Esophagus (tissue), 2 donors: Measurements from ENCODE around the gene DYNC1I1. TPM values are rescaled to one million over a fixed set of nuclear protein-coding genes. Genes with fewer than 3 reads are reported as not detected.

Source experiments
- H3K27ac ChIP-seq, 2 donors: one replicate each; pipeline ENCODE4 v1.5.1; 2013; ENCODE audit warnings: low read depth in 2 of 2, mild to moderate bottlenecking in 2 of 2, inconsistent platforms in 1 of 2, low read length in 1 of 2, moderate library complexity in 1 of 2
- H3K27me3 ChIP-seq, 2 donors: one replicate each; pipeline ENCODE4 v1.6.1; 2013; ENCODE audit warnings: low read length in 2 of 2, control low read depth in 1 of 2, mild to moderate bottlenecking in 1 of 2; ENCODE audit not compliant: insufficient read depth in 2 of 2, control insufficient read depth in 1 of 2
- H3K36me3 ChIP-seq, 2 donors: one replicate each; pipeline ENCODE4 v1.6.1; 2013; ENCODE audit warnings: low read length in 1 of 2; ENCODE audit not compliant: control insufficient read depth in 2 of 2, insufficient read depth in 2 of 2
- H3K4me1 ChIP-seq, 2 donors: one replicate each; pipeline ENCODE4 v1.6.1; 2013; ENCODE audit warnings: low read length in 1 of 2; ENCODE audit not compliant: control insufficient read depth in 2 of 2, insufficient read depth in 2 of 2
- H3K4me3 ChIP-seq, 2 donors: one replicate each; pipeline ENCODE4 v1.5.1; 2013; ENCODE audit warnings: low read length in 2 of 2, mild to moderate bottlenecking in 2 of 2, low read depth in 1 of 2, moderate library complexity in 1 of 2
- H3K9me3 ChIP-seq, 2 donors: one replicate each; pipeline ENCODE4 v1.6.1; 2013; ENCODE audit warnings: mild to moderate bottlenecking in 2 of 2, low read depth in 1 of 2, low read length in 1 of 2, moderate library complexity in 1 of 2; ENCODE audit not compliant: control insufficient read depth in 2 of 2, insufficient read depth in 1 of 2
- WGBS, 2 donors: extraction: QIAGEN DNeasy Blood & Tissue Kit; methylation state at CpG; one replicate each; pipeline ENCODE4 v1.1.7; 2013; 5-methylcytosine and 5-hydroxymethylcytosine counted together
- polyA plus RNA-seq, 2 donors: library from polyadenylated mRNA; stranded (reverse); fragments of 200-250 nt; gene quantifications; one replicate each; pipeline ENCODE4 v1.2.3, GENCODE V29; 2013
- donor health status: healthy with polysubstance abuse.
- donor health status: Bipolar disorder and iron deficiency.

The DYNC1I1 gene
- polyA plus RNA-seq, 2 donors: 0.20 to 0.69 TPM

DNA sequence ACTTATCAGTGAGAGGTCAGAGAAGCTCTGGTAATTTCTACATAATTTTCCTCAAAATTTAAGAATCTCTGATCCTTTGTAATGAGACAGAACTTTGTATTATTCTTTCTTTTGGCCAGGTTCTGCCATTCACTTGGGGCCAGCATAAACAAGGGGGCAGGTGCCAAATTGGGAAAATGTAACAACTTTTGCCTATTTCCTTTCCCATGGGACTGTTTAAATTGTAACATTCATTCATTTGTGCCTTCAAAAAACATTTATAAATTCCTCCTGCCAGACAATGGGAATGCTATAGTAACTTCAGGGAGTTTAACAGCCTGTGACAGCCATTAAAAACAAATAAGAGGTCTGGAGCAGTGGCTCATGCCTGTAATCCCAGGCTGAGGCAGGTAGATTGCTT, 12.4 kb downstream of the DYNC1I1 start:
- no peaks in the 10 kb centered on the region for H3K36me3 ChIP-seq

DNA sequence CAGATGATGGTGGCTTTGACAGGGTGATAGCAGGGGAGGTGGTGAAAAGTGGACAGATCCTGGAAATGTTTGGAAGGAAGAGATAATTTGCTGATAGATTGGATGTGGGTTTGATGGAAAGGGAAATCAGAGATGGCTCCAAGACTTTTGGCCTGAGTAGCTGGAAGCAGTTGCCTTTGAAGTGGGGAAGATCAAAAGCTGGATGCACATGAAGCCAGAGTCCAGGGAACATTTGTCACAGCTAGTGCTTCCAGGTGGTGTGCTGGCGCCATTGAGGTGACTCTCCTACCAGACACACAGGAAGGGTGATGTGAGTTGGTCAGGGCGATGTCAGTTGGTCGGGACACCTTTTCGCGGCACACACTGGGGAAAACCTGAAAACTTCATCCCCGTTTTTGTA, 15.9 kb downstream of the DYNC1I1 start:
- WGBS, 2 donors: 84 to 85% methylated on average over 6 of the region's 6 CpGs
- Histone ChIP-seq H3K27ac (no peak overlapping the region), H3K36me3 (no peaks in the 10 kb centered on the region), H3K27me3 (no peaks in the 10 kb centered on the region), H3K9me3 (no peaks in the 10 kb centered on the region), H3K4me3 (no peak overlapping the region), H3K4me1 (no peaks in the 10 kb centered on the region)

More for the DNA sequence above, 12.4 kb downstream of the DYNC1I1 start:
- Histone ChIP-seq H3K4me3 (no peak overlapping the region), H3K27me3 (no peaks in the 10 kb centered on the region), H3K4me1 (no peaks in the 10 kb centered on the region), H3K27ac (no peak overlapping the region), H3K9me3 (peaks cover 0 to 4% of the 10 kb centered on the region in 2 donors)

DNA sequence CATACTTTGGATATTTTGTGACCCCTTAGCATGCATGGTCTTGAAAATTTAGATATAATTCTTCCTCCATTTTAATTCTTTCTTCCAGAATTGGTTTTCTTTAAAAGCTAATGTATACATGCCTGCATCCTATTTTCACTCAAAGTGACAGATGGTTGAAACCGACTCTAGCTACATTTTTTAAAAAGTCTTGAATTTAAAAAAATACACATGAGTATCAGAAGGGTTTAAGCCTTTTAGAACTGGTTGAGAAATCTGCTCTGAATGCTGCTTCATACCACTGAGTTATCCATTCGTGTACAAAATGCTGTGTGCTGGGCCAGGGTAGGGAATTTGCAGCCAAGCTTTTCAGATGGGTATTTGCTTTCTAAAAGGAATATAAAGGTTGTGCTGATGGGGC, 16.5 kb downstream of the DYNC1I1 start:
- Histone ChIP-seq H3K4me3 (no peak overlapping the region), H3K9me3 (no peaks in the 10 kb centered on the region), H3K36me3 (no peaks in the 10 kb centered on the region), H3K4me1 (no peaks in the 10 kb centered on the region), H3K27me3 (no peaks in the 10 kb centered on the region), H3K27ac (no peak overlapping the region)
- 47 to 52% methylated on average over 2 of the region's 2 CpGs for WGBS, 2 donors

DNA sequence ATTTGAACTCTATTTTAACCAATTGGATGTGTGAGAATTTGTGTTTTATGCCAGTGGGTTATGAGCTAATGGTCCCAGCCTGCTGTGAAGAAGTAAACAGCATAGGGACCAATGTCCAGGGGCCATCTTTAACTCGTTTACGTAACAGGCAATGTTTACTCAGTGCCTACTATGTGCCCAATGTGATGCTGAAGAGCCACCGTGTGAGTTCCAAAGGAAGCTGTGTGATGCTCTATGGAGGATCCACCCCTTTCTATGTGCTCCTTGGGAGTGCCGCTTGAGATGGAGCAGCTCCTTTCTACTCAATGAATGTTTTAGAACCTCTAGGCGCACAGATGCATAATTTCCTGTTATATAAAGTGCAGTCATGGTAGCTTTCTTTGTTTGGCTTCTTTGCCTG, 21.3 kb downstream of the DYNC1I1 start:
- no peak overlapping the region for H3K4me3 ChIP-seq
- H3K36me3 ChIP-seq: no peaks in the 10 kb centered on the region
- 89 to 95% methylated on average over 5 of the region's 5 CpGs for WGBS, 2 donors

DNA sequence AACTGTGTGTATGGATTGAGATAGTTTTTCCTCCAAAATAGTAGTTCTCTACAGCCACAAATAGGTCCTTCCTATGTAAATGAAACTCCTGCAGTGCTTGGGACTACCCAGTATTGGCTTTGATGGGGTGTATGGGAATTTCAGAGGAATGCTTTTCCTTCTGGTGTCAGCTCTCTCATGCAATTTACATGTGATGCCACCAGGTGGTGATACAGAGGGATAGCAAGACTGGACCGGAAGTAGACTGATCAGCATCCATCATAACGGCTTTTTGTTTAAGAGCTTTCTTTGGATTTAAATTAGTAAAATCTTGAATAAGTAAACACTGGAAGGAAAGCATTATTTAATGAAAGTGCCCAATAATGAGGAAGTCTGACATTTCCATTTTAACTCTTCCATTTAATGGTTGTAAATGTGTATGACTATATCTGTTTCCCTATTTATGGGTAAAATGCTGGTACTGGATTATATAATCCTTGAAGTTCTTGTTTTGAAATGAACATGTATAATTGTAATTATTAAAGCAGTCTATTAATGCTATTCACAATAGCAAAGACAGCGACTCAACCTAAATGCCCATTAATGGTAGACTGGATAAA, 22.7 kb downstream of the DYNC1I1 start:
- WGBS, 2 donors: 82 to 83% methylated on average over 3 of the region's 3 CpGs
- no peaks in the 10 kb centered on the region for H3K36me3 ChIP-seq
- H3K9me3 ChIP-seq: no peaks in the 10 kb centered on the region
- H3K27ac ChIP-seq: no peak overlapping the region
- no peaks in the 10 kb centered on the region for H3K27me3 ChIP-seq
- no peak overlapping the region for H3K4me3 ChIP-seq
- H3K4me1 ChIP-seq: no peaks in the 10 kb centered on the region

More for the DNA sequence above, 21.3 kb downstream of the DYNC1I1 start:
- Histone ChIP-seq H3K9me3 (no peaks in the 10 kb centered on the region), H3K27me3 (no peaks in the 10 kb centered on the region), H3K4me1 (no peaks in the 10 kb centered on the region), H3K27ac (no peak overlapping the region)

DNA sequence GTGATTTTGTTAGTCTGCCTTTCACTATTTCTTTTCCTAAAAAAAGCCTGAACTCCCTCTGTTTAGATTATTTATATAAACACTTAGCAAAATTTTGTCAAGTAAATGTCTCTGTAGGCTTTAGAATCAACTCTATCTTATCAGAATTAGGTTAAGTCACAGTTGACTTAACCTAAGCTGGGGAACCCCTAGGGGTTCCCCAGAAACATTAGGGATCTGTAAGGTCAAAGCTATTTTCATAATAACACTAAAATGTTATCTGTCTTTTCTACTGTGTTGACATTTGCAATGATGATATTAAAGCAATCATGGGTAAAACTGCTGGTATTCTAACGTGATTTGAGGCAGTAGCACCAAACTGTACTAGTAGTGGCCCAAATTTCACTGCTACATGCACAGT, 24.3 kb downstream of the DYNC1I1 start:
- H3K4me3 ChIP-seq: no peak overlapping the region
- H3K9me3 ChIP-seq: no peaks in the 10 kb centered on the region
- no peaks in the 10 kb centered on the region for H3K27me3 ChIP-seq
- no peaks in the 10 kb centered on the region for H3K36me3 ChIP-seq
- H3K27ac ChIP-seq: no peak overlapping the region
- WGBS, 2 donors: 64 to 66% methylated on average over 1 of the region's 1 CpG
- H3K4me1 ChIP-seq: no peaks in the 10 kb centered on the region

DNA sequence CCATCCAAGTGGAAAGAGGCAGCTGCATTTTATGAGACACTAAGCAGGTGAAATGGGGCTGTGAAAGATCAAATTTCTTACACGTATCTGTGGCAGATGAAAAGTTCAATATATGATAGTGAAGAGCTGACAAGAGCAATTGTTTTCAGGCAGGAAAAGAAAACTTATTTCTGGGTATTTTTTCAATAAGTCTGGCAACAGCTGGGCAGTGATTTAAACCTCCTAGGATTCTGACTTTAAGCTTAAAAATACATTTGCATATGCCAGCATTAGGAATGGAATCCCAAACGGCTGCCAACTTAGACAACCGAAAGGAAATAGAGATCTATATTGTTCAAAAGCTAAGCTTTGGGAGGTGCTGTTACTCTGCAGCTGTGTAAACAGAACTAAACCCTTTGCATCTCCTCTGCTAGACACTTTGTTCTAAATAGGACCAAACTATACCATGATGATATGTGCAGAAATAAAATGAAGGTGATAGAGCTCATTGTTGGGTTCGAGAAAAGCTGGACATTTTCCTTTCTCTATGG, 26.1 kb downstream of the DYNC1I1 start:
- WGBS, 2 donors: 20 to 25% methylated on average over 4 of the region's 4 CpGs
- Histone ChIP-seq H3K27me3 (no peaks in the 10 kb centered on the region), H3K27ac (no peak overlapping the region), H3K9me3 (no peaks in the 10 kb centered on the region), H3K4me1 (no peaks in the 10 kb centered on the region), H3K36me3 (no peaks in the 10 kb centered on the region), H3K4me3 (no peak overlapping the region)

DNA sequence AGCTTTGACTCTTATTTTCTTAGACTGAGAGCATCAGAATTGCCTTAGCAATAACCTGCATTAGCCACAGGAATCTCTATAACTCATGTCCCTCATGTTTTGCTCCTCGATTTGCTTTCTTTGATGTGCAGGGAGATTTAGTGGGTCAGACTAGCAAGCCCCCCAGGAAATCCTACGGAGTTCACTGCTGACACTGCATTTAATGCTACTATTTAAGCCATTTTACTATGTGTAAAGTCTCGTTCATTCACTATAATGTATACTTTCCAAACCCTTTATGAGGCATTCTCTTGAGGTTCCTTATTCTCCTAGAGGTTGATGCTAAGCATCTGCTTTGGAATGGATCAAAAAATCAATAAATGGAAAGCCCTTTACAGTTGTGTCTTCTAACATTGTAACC, 28.4 kb downstream of the DYNC1I1 start:
- H3K4me3 ChIP-seq: no peak overlapping the region
- H3K4me1 ChIP-seq: no peaks in the 10 kb centered on the region
- H3K36me3 ChIP-seq: no peaks in the 10 kb centered on the region
- H3K27ac ChIP-seq: no peak overlapping the region
- H3K9me3 ChIP-seq: no peaks in the 10 kb centered on the region
- no peaks in the 10 kb centered on the region for H3K27me3 ChIP-seq
- WGBS, 2 donors: 65 to 75% methylated on average over 3 of the region's 3 CpGs

DNA sequence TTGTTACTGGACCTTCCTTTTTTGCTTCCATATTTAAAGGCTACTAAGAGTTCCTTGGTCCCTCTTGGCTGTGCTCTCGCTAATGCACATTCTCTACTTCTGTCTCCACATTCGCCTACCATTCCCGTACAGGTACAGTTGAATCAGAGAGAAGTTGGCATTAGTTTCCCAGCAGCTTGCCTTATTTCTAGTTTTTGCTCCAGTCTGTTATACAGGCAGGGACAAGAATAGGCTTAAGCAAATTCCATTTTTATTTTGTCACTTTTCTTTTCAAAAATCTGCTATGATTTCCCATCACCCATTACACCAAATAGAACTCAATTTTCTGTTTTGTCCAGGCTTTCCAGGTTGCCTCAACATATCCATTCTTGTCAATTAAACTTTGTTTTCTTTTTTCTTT, 29.9 kb downstream of the DYNC1I1 start:
- Histone ChIP-seq H3K27me3 (no peaks in the 10 kb centered on the region), H3K36me3 (no peaks in the 10 kb centered on the region), H3K27ac (no peak overlapping the region), H3K9me3 (no peaks in the 10 kb centered on the region), H3K4me3 (no peak overlapping the region), H3K4me1 (no peaks in the 10 kb centered on the region)
- WGBS, 2 donors: 75 to 77% methylated on average over 3 of the region's 3 CpGs

DNA sequence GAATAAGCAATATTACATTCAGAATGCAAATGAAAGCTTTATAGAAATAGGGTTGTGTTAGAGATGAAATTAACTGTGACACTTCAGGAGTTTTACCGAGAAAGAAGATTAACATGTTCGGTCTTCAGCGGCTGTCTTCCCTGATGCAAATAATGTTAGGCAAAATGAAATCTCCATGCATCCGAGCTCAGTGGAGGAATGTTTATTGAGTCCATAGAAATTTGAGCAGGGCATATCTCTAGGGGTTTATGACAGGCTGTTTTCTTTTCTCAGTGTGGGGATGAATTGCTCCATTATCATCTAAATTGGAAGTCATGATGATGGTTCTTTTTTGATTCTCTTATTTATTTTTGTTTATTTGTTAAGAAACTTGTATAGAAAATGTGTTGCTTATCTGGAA, 31.7 kb downstream of the DYNC1I1 start:
- Histone ChIP-seq H3K27ac (no peak overlapping the region), H3K27me3 (no peaks in the 10 kb centered on the region), H3K4me1 (no peaks in the 10 kb centered on the region), H3K36me3 (no peaks in the 10 kb centered on the region), H3K9me3 (no peaks in the 10 kb centered on the region), H3K4me3 (no peak overlapping the region)
- WGBS, 2 donors: 79 to 83% methylated on average over 4 of the region's 4 CpGs
